Choroid plexus epithelial cell (primary cell): ENCODE measurements around the gene BUB1.
"Not testable (repeated sequence)": the region's sequence is repeated elsewhere in the genome, so short reads cannot be mapped to it uniquely, and the experiment has no call there.

Source experiments
- DNase-seq: peaks from one replicate; pipeline ENCODE4 v3.0.0-alpha.2; 2010; ENCODE audit warnings: low read depth
- H3K4me3 ChIP-seq: 2 replicates; pipeline ENCODE4 v1.5.1; 2011; ENCODE audit warnings: low read depth, mild to moderate bottlenecking, control low read depth, low read length, moderate library complexity

The BUB1 gene

GRCh38 chr2:110608788-110609502 is 68.9 kb downstream of the BUB1 start:
- H3K4me3 ChIP-seq, DNase-seq: not testable (repeated sequence)

DNA sequence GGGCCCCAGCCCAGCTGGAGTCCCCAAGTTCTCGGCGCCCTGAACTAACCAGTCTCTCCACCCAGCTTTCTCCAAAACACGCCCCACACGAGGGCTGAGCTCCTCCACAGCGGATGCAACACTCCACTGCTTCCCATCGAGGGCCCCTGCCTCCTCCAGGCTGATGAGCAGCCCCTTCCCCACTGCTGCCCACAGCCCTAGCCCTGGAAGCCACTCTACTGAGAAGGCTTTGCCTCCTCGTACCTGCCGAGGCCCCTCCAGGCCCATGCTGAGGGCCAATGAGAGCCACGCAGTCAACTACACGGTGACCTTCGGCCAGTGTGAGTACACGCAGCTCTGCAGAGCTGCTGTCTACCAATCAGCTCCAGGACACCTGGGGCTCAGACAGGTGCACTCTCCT is 72.8 kb downstream of the BUB1 start:
- not testable (repeated sequence) for DNase-seq, H3K4me3 ChIP-seq

- not testable (repeated sequence) for H3K4me3 ChIP-seq, DNase-seq
Measured at GRCh38 chr2:110603917-110604591, 73.8 kb downstream of the BUB1 start.

- not testable (repeated sequence) for H3K4me3 ChIP-seq, DNase-seq
Measured at GRCh38 chr2:110602139-110602538, 75.7 kb downstream of the BUB1 start.

GRCh38 chr2:110591973-110592372 is 85.9 kb downstream of the BUB1 start:
- not testable (repeated sequence) for DNase-seq

DNA sequence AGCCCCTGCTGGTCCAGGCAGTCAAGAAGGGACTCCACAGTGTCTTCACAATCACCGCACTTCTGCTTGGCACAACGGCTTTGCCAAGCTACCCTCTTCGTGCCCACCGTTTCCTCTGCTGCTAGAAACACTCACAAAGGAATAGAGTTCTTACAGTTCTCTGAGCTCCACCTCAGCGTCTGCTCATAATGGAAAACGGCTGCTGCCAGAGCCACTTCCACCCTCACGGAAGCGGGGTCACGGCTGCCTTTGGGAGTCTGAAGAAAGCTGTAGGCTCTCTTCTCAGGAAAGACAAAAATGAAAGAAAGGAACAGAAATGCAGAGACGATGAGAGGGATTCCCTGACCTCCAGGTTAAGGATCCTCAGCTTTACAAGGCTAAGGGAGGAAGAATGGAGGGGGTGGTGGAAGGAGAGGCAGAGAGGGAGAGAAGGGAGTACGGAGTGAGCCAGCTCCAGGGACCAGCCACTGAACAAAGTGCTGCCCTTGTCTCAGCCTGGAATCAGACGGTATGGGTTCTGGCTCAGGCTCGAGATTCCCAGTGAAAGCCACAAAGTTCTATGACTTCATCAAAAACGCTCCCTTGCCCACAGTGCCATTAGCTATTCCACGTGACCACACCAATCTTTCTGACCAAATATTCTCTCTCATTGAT is 88.1 kb downstream of the BUB1 start:
- DNase-seq, H3K4me3 ChIP-seq: not testable (repeated sequence)

More at GRCh38 chr2:110591973-110592372, 85.9 kb downstream of the BUB1 start:
- H3K4me3 ChIP-seq: not testable (repeated sequence)

DNA sequence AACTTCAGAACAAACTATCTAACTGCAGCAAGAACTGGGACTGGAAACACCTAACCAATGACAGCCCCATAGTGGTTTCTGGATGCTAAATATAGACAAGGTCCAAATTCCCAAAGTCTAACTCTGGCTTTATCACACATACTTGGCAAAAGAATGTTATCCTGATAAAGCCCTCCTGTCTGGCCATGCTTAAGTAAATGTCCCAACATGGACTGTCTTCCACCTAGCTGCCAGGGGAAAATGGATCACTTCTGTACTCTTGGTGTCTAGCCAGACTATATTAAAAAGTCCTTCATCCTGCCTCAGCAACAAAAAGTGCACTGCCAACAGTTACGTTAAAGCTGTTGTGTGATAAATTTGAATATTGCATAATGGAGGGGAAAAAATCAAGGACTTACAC is 89.3 kb downstream of the BUB1 start:
- DNase-seq, H3K4me3 ChIP-seq: not testable (repeated sequence)
